Activated T-cell treated with anti-CD3 and anti-CD28 coated beads for 1 hour (primary cell): ENCODE results near the gene CNTN6.

Source experiments
- DNase-seq: peaks from one replicate; pipeline ENCODE4 v3.0.0-alpha.2; 2020; ENCODE audit warnings: low read depth

The CNTN6 gene

GRCh38 chr3:1179146-1179545 is 86.3 kb downstream of the CNTN6 start:
- no peak for DNase-seq

- DNase-seq = no peak
Observed at GRCh38 chr3:1183320-1184048, 90.7 kb downstream of the CNTN6 start.

GRCh38 chr3:1190569-1190968 is 97.7 kb downstream of the CNTN6 start:
- DNase-seq = no peak

GRCh38 chr3:1191026-1191425 is 98.2 kb downstream of the CNTN6 start:
- DNase-seq = no peak

- no peak for DNase-seq
Observed at GRCh38 chr3:1195947-1196346, 103.1 kb downstream of the CNTN6 start.

- no peak for DNase-seq
Observed at GRCh38 chr3:1197051-1197450, 104.2 kb downstream of the CNTN6 start.

GRCh38 chr3:1200371-1200770 is 107.5 kb downstream of the CNTN6 start:
- DNase-seq = no peak

GRCh38 chr3:1207904-1208303 is 115.1 kb downstream of the CNTN6 start:
- no peak for DNase-seq

- DNase-seq = no peak
Observed at GRCh38 chr3:1214933-1215332, 122.1 kb downstream of the CNTN6 start.

- DNase-seq = no peak
Observed at GRCh38 chr3:1216856-1217255, 124.0 kb downstream of the CNTN6 start.

GRCh38 chr3:1227111-1227510 is 134.3 kb downstream of the CNTN6 start:
- DNase-seq = no peak

- no peak for DNase-seq
Observed at GRCh38 chr3:1228289-1228688, 135.5 kb downstream of the CNTN6 start.

- DNase-seq = no peak
Observed at GRCh38 chr3:1230920-1231319, 138.1 kb downstream of the CNTN6 start.

- no peak for DNase-seq
Observed at GRCh38 chr3:1232276-1232675, 139.5 kb downstream of the CNTN6 start.

- no peak for DNase-seq
Observed at GRCh38 chr3:1235526-1236120, 142.8 kb downstream of the CNTN6 start.

GRCh38 chr3:1251282-1252060 is 158.6 kb downstream of the CNTN6 start:
- DNase-seq = no peak

GRCh38 chr3:1252061-1252430 is 159.2 kb downstream of the CNTN6 start:
- DNase-seq = no peak

- no peak for DNase-seq
Observed at GRCh38 chr3:1262246-1262645, 169.4 kb downstream of the CNTN6 start.

- no peak for DNase-seq
Observed at GRCh38 chr3:1263121-1263520, 170.3 kb downstream of the CNTN6 start.

- no peak for DNase-seq
Observed at GRCh38 chr3:1269808-1270207, 177.0 kb downstream of the CNTN6 start.

GRCh38 chr3:1272546-1273265 is 179.9 kb downstream of the CNTN6 start:
- DNase-seq = no peak

- no peak for DNase-seq
Observed at GRCh38 chr3:1275495-1275894, 182.7 kb downstream of the CNTN6 start.

- no peak for DNase-seq
Observed at GRCh38 chr3:1287815-1288214, 195.0 kb downstream of the CNTN6 start.
